Astrocyte (in vitro differentiated cells and primary cell): ENCODE results near the gene SMIM27.

Experiments used
- CTCF ChIP-seq: IDR thresholded peaks from 2 replicates; pipeline ENCODE4 v1.5.1; 2011; ENCODE audit warnings: low read depth, mild to moderate bottlenecking, inconsistent platforms, low read length, moderate library complexity; ENCODE audit not compliant: insufficient read depth
- EZH2 ChIP-seq: IDR thresholded peaks from 2 replicates; pipeline ENCODE4 v1.6.1; 2012; ENCODE audit warnings: mild to moderate bottlenecking, low read length, inconsistent platforms; ENCODE audit not compliant: insufficient read depth

GRCh38 chr9:32596096-32596865 lies 44.2 kb downstream of the SMIM27 start:
- TF ChIP-seq CTCF (no peak), EZH2 (no peak)
